HepG2 (cell line): ENCODE results near the gene TEX261.

Experiments
- FIP1L1 ChIP-seq: fragments of 200-400 bp; formaldehyde crosslinking; IDR thresholded peaks from 2 replicates; pipeline ENCODE4 v1.6.1; 2018; ENCODE audit warnings: low read depth, mild to moderate bottlenecking, low read length, moderate library complexity, borderline replicate concordance; ENCODE audit not compliant: insufficient read depth
- HCFC1 ChIP-seq: fragments of 150-350 bp; IDR thresholded peaks from 2 replicates; pipeline ENCODE4 v1.6.1; 2014; ENCODE audit warnings: low read depth, low read length
- JUNB ChIP-seq: sonication (generic); formaldehyde crosslinking; IDR thresholded peaks from 2 replicates; pipeline ENCODE4 v1.8.0; 2022; ENCODE audit warnings: missing genetic modification reagents, mild to moderate bottlenecking, borderline replicate concordance
- MXI1 ChIP-seq: IDR thresholded peaks from 3 replicates; pipeline ENCODE4 v1.6.1; 2012; ENCODE audit warnings: low read depth, low read length, inconsistent platforms, borderline replicate concordance
- POLR2AphosphoS5 ChIP-seq: IDR thresholded peaks from 2 replicates; pipeline ENCODE4 v1.6.1; 2012; ENCODE audit warnings: low read depth, low read length
- YY1 ChIP-seq: IDR thresholded peaks from 2 replicates; pipeline ENCODE4 v1.6.1; 2011; ENCODE audit warnings: low read length, low read depth, moderate library complexity, mild to moderate bottlenecking; ENCODE audit not compliant: insufficient read depth, insufficient replicate concordance
- ZNF709 ChIP-seq: sonication (generic); formaldehyde crosslinking; IDR thresholded peaks from 2 replicates; pipeline ENCODE4 v1.5.0; 2020; ENCODE audit warnings: mild to moderate bottlenecking, missing genetic modification reagents
- ZNF747 ChIP-seq: sonication (generic); formaldehyde crosslinking; IDR thresholded peaks from 2 replicates; pipeline ENCODE4 v1.8.1; 2023; ENCODE audit warnings: missing genetic modification reagents, mild to moderate bottlenecking, borderline replicate concordance
- TF ChIP-seq, protein P1 (sequence below): sonication (generic); formaldehyde crosslinking; IDR thresholded peaks from 2 replicates; pipeline ENCODE4 v1.4.0; 2020; ENCODE audit warnings: missing genetic modification reagents
- TF ChIP-seq, protein P2 (sequence below): IDR thresholded peaks from 2 replicates; pipeline ENCODE4 v1.6.1; 2016; ENCODE audit warnings: low read depth
- TF ChIP-seq, protein P3 (sequence below): IDR thresholded peaks from 2 replicates; pipeline ENCODE4 v1.6.1; 2016
- TF ChIP-seq, protein P4 (sequence below): sonication (generic); formaldehyde crosslinking; IDR thresholded peaks from 2 replicates; pipeline ENCODE4 v1.9.0; 2021; ENCODE audit warnings: missing genetic modification reagents, mild to moderate bottlenecking, borderline replicate concordance
- TF ChIP-seq, protein P5 (sequence below), 2 experiments: IDR thresholded peaks; 2 replicates each; pipeline ENCODE4 v1.6.1; 2011 to 2012; ENCODE audit warnings: low read length in 2 of 2, borderline replicate concordance in 1 of 2, low read depth in 1 of 2, mild to moderate bottlenecking in 1 of 2, moderate library complexity in 1 of 2

DNA sequence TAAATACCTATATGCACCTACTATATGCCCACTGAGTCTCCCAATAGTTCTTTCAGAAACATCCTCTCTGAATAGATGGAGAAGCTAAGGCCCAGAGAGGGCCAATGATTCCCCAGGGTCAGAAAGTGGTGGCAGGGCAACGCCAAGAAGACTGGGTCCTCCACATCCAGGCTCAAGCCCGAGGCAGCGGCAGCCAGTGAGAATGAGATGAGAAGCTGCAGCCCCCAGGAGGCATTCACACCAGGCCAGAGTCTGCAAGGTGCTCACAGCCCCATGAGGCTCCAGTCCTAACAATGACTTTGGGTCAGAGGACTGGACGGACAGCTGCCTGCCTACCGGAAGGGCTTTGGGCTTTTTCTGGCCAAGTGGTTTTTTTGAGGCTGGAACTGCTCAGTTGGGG, 3.5 kb downstream of the TEX261 start:
- TF ChIP-seq, protein P1, sequence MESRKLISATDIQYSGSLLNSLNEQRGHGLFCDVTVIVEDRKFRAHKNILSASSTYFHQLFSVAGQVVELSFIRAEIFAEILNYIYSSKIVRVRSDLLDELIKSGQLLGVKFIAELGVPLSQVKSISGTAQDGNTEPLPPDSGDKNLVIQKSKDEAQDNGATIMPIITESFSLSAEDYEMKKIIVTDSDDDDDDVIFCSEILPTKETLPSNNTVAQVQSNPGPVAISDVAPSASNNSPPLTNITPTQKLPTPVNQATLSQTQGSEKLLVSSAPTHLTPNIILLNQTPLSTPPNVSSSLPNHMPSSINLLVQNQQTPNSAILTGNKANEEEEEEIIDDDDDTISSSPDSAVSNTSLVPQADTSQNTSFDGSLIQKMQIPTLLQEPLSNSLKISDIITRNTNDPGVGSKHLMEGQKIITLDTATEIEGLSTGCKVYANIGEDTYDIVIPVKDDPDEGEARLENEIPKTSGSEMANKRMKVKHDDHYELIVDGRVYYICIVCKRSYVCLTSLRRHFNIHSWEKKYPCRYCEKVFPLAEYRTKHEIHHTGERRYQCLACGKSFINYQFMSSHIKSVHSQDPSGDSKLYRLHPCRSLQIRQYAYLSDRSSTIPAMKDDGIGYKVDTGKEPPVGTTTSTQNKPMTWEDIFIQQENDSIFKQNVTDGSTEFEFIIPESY (CRISPR knock-in tag), result no peak
- no peak for TF ChIP-seq ZNF709 (CRISPR knock-in tag)
- TF ChIP-seq, protein P2, sequence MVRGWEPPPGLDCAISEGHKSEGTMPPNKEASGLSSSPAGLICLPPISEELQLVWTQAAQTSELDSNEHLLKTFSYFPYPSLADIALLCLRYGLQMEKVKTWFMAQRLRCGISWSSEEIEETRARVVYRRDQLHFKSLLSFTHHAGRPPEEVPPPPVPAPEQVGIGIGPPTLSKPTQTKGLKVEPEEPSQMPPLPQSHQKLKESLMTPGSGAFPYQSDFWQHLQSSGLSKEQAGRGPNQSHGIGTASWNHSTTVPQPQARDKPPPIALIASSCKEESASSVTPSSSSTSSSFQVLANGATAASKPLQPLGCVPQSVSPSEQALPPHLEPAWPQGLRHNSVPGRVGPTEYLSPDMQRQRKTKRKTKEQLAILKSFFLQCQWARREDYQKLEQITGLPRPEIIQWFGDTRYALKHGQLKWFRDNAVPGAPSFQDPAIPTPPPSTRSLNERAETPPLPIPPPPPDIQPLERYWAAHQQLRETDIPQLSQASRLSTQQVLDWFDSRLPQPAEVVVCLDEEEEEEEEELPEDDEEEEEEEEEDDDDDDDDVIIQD (CRISPR knock-in tag), result no peak
- TF ChIP-seq HCFC1, result no peak
- TF ChIP-seq, protein P3, sequence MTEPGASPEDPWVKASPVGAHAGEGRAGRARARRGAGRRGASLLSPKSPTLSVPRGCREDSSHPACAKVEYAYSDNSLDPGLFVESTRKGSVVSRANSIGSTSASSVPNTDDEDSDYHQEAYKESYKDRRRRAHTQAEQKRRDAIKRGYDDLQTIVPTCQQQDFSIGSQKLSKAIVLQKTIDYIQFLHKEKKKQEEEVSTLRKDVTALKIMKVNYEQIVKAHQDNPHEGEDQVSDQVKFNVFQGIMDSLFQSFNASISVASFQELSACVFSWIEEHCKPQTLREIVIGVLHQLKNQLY (CRISPR knock-in tag), result no peak
- TF ChIP-seq MXI1, result no peak
- TF ChIP-seq YY1, result no peak
- no peak for TF ChIP-seq JUNB
- TF ChIP-seq, protein P4, sequence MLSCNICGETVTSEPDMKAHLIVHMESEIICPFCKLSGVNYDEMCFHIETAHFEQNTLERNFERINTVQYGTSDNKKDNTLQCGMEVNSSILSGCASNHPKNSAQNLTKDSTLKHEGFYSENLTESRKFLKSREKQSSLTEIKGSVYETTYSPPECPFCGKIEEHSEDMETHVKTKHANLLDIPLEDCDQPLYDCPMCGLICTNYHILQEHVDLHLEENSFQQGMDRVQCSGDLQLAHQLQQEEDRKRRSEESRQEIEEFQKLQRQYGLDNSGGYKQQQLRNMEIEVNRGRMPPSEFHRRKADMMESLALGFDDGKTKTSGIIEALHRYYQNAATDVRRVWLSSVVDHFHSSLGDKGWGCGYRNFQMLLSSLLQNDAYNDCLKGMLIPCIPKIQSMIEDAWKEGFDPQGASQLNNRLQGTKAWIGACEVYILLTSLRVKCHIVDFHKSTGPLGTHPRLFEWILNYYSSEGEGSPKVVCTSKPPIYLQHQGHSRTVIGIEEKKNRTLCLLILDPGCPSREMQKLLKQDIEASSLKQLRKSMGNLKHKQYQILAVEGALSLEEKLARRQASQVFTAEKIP, result no peak
- TF ChIP-seq, protein P5, sequence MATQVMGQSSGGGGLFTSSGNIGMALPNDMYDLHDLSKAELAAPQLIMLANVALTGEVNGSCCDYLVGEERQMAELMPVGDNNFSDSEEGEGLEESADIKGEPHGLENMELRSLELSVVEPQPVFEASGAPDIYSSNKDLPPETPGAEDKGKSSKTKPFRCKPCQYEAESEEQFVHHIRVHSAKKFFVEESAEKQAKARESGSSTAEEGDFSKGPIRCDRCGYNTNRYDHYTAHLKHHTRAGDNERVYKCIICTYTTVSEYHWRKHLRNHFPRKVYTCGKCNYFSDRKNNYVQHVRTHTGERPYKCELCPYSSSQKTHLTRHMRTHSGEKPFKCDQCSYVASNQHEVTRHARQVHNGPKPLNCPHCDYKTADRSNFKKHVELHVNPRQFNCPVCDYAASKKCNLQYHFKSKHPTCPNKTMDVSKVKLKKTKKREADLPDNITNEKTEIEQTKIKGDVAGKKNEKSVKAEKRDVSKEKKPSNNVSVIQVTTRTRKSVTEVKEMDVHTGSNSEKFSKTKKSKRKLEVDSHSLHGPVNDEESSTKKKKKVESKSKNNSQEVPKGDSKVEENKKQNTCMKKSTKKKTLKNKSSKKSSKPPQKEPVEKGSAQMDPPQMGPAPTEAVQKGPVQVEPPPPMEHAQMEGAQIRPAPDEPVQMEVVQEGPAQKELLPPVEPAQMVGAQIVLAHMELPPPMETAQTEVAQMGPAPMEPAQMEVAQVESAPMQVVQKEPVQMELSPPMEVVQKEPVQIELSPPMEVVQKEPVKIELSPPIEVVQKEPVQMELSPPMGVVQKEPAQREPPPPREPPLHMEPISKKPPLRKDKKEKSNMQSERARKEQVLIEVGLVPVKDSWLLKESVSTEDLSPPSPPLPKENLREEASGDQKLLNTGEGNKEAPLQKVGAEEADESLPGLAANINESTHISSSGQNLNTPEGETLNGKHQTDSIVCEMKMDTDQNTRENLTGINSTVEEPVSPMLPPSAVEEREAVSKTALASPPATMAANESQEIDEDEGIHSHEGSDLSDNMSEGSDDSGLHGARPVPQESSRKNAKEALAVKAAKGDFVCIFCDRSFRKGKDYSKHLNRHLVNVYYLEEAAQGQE (IDR thresholded peaks at IDR 0.05; ENCODE audit: borderline replicate concordance in 1 of 2, low read depth in 1 of 2, low read length in 2 of 2), result no peak
- no peak for TF ChIP-seq POLR2AphosphoS5
- TF ChIP-seq FIP1L1, result no peak
- TF ChIP-seq ZNF747 (CRISPR knock-in tag), result no peak
